Neural progenitor cell (in vitro differentiated cells): ENCODE data around the gene CNN1. TPM values are rescaled to one million over a fixed set of nuclear protein-coding genes. Genes with fewer than 3 reads are reported as not detected.
A peak's percentile ranks its signal among the peaks of the same experiment; 100 is the strongest.

Experiments
- DNase-seq: peaks from one replicate; pipeline ENCODE4 v3.0.0-alpha.2; 2016; ENCODE audit warnings: low spot score
- H2AFZ ChIP-seq: fragments of 200-600 bp; sonication (generic); replicated peaks from 2 replicates; pipeline ENCODE4 v1.6.1; 2016; ENCODE audit warnings: antibody characterized with exemption
- H3F3A ChIP-seq: fragments of 200-600 bp; sonication (generic); 2 replicates; pipeline ENCODE4 v1.6.1; 2016; ENCODE audit warnings: antibody characterized with exemption, low read depth
- H3K27ac ChIP-seq: fragments of 200-600 bp; sonication (generic); 2 replicates; pipeline ENCODE4 v1.5.1; 2016; ENCODE audit warnings: mild to moderate bottlenecking
- H3K27me3 ChIP-seq: fragments of 200-600 bp; sonication (generic); 2 replicates; pipeline ENCODE4 v1.6.1; 2016; ENCODE audit warnings: mild to moderate bottlenecking, moderate library complexity
- H3K36me3 ChIP-seq: fragments of 200-600 bp; sonication (generic); 2 replicates; pipeline ENCODE4 v1.5.1; 2016
- H3K4me1 ChIP-seq: fragments of 200-600 bp; sonication (generic); 2 replicates; pipeline ENCODE4 v1.6.1; 2016; ENCODE audit warnings: mixed run types
- H3K4me2 ChIP-seq: fragments of 200-600 bp; sonication (generic); 2 replicates; pipeline ENCODE4 v1.6.1; 2016
- H3K4me3 ChIP-seq: fragments of 200-600 bp; sonication (generic); 2 replicates; pipeline ENCODE4 v1.5.1; 2016
- H3K79me2 ChIP-seq: fragments of 200-600 bp; sonication (generic); 2 replicates; pipeline ENCODE4 v1.6.1; 2016; ENCODE audit warnings: low read depth
- H3K9ac ChIP-seq: fragments of 200-600 bp; sonication (generic); 2 replicates; pipeline ENCODE4 v1.6.1; 2016
- H3K9me3 ChIP-seq: fragments of 200-600 bp; sonication (generic); 2 replicates; pipeline ENCODE4 v1.5.1; 2016; ENCODE audit warnings: low read depth
- H4K20me1 ChIP-seq: fragments of 200-600 bp; sonication (generic); 2 replicates; pipeline ENCODE4 v1.6.1; 2016; ENCODE audit warnings: low read depth
- H3K27ac Mint-ChIP-seq: 3 replicates; pipeline ENCODE4 v1.8.0; 2021; ENCODE audit warnings: mixed read lengths
- H3K27me3 Mint-ChIP-seq: 2 replicates; pipeline ENCODE4 v1.8.0; 2022; ENCODE audit warnings: low read depth, mild to moderate bottlenecking, inconsistent platforms, moderate library complexity, mixed read lengths; ENCODE audit not compliant: insufficient read depth
- H3K36me3 Mint-ChIP-seq: 3 replicates; pipeline ENCODE4 v1.8.0; 2021; ENCODE audit warnings: mixed read lengths
- H3K4me1 Mint-ChIP-seq: 3 replicates; pipeline ENCODE4 v1.8.0; 2021; ENCODE audit warnings: mixed read lengths
- H3K4me3 Mint-ChIP-seq: 3 replicates; pipeline ENCODE4 v1.8.0; 2021; ENCODE audit warnings: mild to moderate bottlenecking, moderate library complexity, mixed read lengths
- H3K9me3 Mint-ChIP-seq: 3 replicates; pipeline ENCODE4 v1.8.0; 2020; ENCODE audit warnings: mixed read lengths
- EZH2 ChIP-seq: fragments of 200-600 bp; sonication (generic); IDR thresholded peaks from 2 replicates; pipeline ENCODE4 v1.6.1; 2017; ENCODE audit warnings: antibody characterized with exemption, mild to moderate bottlenecking, moderate library complexity
- EZH2phosphoT487 ChIP-seq: fragments of 200-600 bp; sonication (generic); IDR thresholded peaks from 2 replicates; pipeline ENCODE4 v1.6.1; 2017; ENCODE audit warnings: antibody characterized with exemption
- total RNA-seq: library from RNA; depleted of rRNA; stranded (reverse); fragments of >200 nt; gene quantifications from 2 replicates; pipeline ENCODE4 v1.2.3, GENCODE V29; 2015; ENCODE audit warnings: low replicate concordance
- TF ChIP-seq, protein P1 (sequence below): fragments of 200-600 bp; sonication (generic); IDR thresholded peaks from 2 replicates; pipeline ENCODE4 v1.5.1; 2017; ENCODE audit warnings: antibody characterized with exemption, mild to moderate bottlenecking

The CNN1 gene
- 7.0 and 7.2 TPM in 2 replicates for total RNA-seq

DNA sequence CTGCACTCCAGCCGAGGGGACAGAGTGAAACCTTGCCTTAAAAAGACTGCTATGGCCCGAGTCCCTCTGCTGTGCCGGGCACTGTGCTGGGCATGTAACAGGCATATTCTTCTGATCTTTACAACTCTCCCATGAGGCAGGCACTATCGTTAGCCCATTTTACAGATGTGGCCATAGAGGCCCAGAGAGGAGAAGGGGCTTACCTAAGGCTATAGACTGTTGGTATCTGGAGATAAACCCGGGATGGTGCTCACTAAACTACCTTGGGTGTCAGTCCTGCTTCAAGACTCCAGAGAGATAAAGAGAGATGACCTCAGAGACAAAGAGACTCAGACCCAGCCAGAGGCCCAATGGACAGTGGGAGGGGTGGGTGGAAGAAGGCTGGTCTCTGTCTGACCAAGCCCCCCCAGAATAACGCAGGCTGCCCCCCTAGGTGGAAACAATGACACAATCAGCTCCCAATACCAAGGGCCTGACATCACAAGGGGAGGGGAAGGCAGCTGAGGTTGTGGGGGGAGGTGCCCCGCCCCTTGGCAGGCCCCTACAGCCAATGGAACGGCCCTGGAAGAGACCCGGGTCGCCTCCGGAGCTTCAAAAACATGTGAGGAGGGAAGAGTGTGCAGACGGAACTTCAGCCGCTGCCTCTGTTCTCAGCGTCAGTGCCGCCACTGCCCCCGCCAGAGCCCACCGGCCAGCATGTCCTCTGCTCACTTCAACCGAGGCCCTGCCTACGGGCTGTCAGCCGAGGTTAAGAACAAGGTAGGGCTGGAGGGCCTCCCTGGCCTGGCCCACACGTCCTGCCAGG is at the start of gene CNN1:
TSS of gene CNN1 (plus strand) at position 620 of the 805 bp plus-strand sequence. CDS start at position 697, 77 bp downstream.
- TF ChIP-seq, protein P1, sequence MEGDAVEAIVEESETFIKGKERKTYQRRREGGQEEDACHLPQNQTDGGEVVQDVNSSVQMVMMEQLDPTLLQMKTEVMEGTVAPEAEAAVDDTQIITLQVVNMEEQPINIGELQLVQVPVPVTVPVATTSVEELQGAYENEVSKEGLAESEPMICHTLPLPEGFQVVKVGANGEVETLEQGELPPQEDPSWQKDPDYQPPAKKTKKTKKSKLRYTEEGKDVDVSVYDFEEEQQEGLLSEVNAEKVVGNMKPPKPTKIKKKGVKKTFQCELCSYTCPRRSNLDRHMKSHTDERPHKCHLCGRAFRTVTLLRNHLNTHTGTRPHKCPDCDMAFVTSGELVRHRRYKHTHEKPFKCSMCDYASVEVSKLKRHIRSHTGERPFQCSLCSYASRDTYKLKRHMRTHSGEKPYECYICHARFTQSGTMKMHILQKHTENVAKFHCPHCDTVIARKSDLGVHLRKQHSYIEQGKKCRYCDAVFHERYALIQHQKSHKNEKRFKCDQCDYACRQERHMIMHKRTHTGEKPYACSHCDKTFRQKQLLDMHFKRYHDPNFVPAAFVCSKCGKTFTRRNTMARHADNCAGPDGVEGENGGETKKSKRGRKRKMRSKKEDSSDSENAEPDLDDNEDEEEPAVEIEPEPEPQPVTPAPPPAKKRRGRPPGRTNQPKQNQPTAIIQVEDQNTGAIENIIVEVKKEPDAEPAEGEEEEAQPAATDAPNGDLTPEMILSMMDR: no peak
- TF ChIP-seq EZH2phosphoT487 (no peak), EZH2 (no peak)
- H3F3A ChIP-seq: peaks cover 19% of the 10 kb centered on the region
- peaks cover 19% of the 10 kb centered on the region for H3K4me1 ChIP-seq
- H2AFZ ChIP-seq: no peak within 1 kb of the TSS
- Mint-ChIP-seq H3K4me3 (peak within 1 kb of the TSS; percentile 71), H3K36me3 (no peaks in the 10 kb centered on the region), H3K27ac (peak within 1 kb of the TSS; percentile 11), H3K27me3 (peaks cover 14% of the 10 kb centered on the region), H3K9me3 (no peaks in the 10 kb centered on the region), H3K4me1 (peaks cover 17% of the 10 kb centered on the region)
- H4K20me1 ChIP-seq: no peaks in the 10 kb centered on the region
- H3K36me3 ChIP-seq: no peaks in the 10 kb centered on the region
- peaks cover 12% of the 10 kb centered on the region for H3K27me3 ChIP-seq
- H3K9me3 ChIP-seq: no peaks in the 10 kb centered on the region
- H3K4me2 ChIP-seq: peak within 1 kb of the TSS; percentile 97
- no peak within 1 kb of the TSS for H3K9ac ChIP-seq
- no peak within 1 kb of the TSS for H3K27ac ChIP-seq
- H3K4me3 ChIP-seq: peak within 1 kb of the TSS; percentile 51
- peak; percentile 72 for DNase-seq
- no peaks in the 10 kb centered on the region for H3K79me2 ChIP-seq

DNA sequence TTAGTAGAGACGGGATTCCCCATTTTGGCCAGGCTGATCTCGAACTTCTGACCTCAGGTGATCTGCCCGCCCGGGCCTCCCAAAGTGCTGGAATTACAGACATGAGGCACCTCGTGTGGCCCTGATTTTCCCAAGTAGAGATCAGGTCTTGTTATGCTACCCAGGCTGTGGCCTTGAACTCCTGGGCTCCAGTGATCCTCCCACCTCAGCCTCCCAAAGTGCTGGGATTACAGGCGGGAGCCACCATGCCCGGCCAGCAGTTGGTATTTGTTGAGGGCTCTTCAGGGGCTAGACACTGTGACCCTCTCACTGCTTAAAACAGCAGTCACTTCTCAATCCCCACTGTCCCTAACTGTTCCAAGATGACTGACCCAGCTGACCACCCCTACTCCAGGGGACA is 49.3 kb upstream of the CNN1 start:
- Mint-ChIP-seq H3K27ac (no peak overlapping the region), H3K4me1 (no peaks in the 10 kb centered on the region), H3K36me3 (peaks cover 7% of the 10 kb centered on the region), H3K4me3 (no peak overlapping the region), H3K9me3 (no peaks in the 10 kb centered on the region), H3K27me3 (peaks cover 7% of the 10 kb centered on the region)
- no peak for TF ChIP-seq EZH2
- TF ChIP-seq, protein P1: no peak
- no peak for TF ChIP-seq EZH2phosphoT487
- no peaks in the 10 kb centered on the region for H3K9me3 ChIP-seq
- H2AFZ ChIP-seq: no peak overlapping the region
- H4K20me1 ChIP-seq: no peaks in the 10 kb centered on the region
- H3K9ac ChIP-seq: no peak overlapping the region
- H3K27ac ChIP-seq: no peak overlapping the region
- no peaks in the 10 kb centered on the region for H3K36me3 ChIP-seq
- DNase-seq: no peak
- H3K4me1 ChIP-seq: no peaks in the 10 kb centered on the region
- H3K4me2 ChIP-seq: no peak overlapping the region
- H3K27me3 ChIP-seq: no peaks in the 10 kb centered on the region
- no peaks in the 10 kb centered on the region for H3K79me2 ChIP-seq
- no peaks in the 10 kb centered on the region for H3F3A ChIP-seq
- no peak overlapping the region for H3K4me3 ChIP-seq

DNA sequence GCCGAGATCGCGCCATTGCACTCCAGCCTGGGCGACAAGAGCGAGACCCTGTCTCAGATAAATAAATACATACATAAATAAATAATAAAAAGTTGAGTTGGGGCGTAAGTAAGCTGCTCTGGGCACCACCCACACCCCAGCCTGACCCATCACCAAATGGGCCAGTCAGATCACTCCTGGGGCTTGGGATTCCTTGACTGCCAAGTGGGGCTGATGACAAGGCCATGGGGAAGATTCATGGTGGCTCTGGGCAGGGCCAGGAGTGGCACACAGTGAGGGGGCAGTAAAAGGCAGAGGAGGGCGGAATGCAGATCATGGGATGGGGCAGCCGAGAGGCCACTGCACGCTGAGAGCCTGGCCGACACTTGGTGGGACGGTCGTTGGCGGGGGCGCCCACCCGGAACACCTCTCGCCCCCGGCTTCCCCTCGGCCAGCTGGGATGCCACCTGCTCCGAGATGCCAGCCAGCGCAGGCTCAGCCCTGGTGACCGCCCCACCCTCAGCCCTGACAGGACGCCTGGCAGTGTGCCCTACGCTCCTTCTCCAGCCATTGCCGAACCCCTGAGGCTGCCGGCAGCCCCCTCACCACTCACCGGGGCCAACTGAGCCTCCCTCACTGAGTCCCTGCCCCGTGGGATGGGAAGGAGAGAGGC is 43.9 kb upstream of the CNN1 start:
- Histone ChIP-seq H3K4me1 (no peaks in the 10 kb centered on the region), H3K9me3 (no peaks in the 10 kb centered on the region), H3K4me3 (no peak overlapping the region), H3K9ac (no peak overlapping the region), H3K4me2 (no peak overlapping the region), H3K27ac (no peak overlapping the region), H3F3A (no peaks in the 10 kb centered on the region), H2AFZ (no peak overlapping the region), H4K20me1 (peaks cover 3% of the 10 kb centered on the region), H3K79me2 (no peaks in the 10 kb centered on the region), H3K27me3 (no peaks in the 10 kb centered on the region), H3K36me3 (no peaks in the 10 kb centered on the region)
- no peak overlapping the region for H3K4me3 Mint-ChIP-seq
- TF ChIP-seq EZH2phosphoT487 (no peak), EZH2 (no peak)
- TF ChIP-seq, protein P1: no peak
- DNase-seq: no peak
- no peaks in the 10 kb centered on the region for H3K9me3 Mint-ChIP-seq
- H3K36me3 Mint-ChIP-seq: peaks cover 8% of the 10 kb centered on the region
- H3K27ac Mint-ChIP-seq: peak overlapping the region; percentile 79
- peaks cover 2% of the 10 kb centered on the region for H3K27me3 Mint-ChIP-seq
- peaks cover under 1% of the 10 kb centered on the region for H3K4me1 Mint-ChIP-seq
